Gastroesophageal sphincter (tissue), 3 donors: ENCODE measurements around the gene CEACAM5.

ENCODE experiments used
- CTCF ChIP-seq, 4 experiments: fragments of 200-600 bp in 2 of 4; fragments of 450-650 bp in 2 of 4; sonication (generic) in 1 of 4; IDR thresholded peaks; one replicate each; pipeline ENCODE4 v1.5.1; 2017 to 2019; ENCODE audit warnings: antibody characterized with exemption in 4 of 4, mild to moderate bottlenecking in 2 of 4, moderate library complexity in 2 of 4
- EP300 ChIP-seq: sonication (generic); formaldehyde crosslinking; IDR thresholded peaks from one replicate; pipeline ENCODE4 v1.6.1; 2017; ENCODE audit warnings: antibody characterized with exemption, mild to moderate bottlenecking

- no peak for TF ChIP-seq CTCF (IDR thresholded peaks at IDR 0.05)
- TF ChIP-seq EP300, result no peak
Measured at GRCh38 chr19:41703602-41704293, 4.7 kb upstream of the CEACAM5 start.
